ENCODE measurements around the gene TRAPPC3.

Gene TRAPPC3

DNA sequence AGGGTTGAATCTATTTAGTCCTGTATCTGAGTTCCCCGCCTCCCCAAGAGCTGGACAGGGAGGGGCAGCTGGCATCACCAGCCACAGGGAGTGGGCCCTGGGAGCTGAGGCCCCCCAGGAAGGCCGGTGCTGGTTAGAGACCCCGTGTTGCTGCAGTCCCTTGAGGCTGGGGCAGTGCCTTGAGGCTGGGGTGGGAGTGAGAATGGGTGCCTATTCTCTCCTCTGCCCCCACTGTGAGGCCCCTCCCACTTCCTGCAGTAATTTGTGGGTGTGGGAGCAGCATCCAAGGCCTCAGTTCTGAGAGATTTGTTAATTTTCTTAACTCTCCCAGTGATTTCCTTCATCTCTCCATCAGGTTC, 2.5 kb upstream of the TRAPPC3 start:
- Histone ChIP-seq H2AFZ (ENCODE audit: low read depth, low read length) (peak overlapping the region; percentile 53; the same call in 1 of the 2 replicates), H3K9ac (ENCODE audit: low read depth, low read length) (peak overlapping the region; percentile 11; the same call in 1 of the 2 replicates), H3K79me2 (ENCODE audit: insufficient read depth, low read length) (peaks cover 42% of the 10 kb centered on the region), H3K4me2 (ENCODE audit: insufficient read depth, low read length) (peak overlapping the region; percentile 27; the same call in 1 of the 2 replicates), H3K27me3 (ENCODE audit: insufficient read depth, low read length, poor library complexity) (no peaks in the 10 kb centered on the region), H4K20me1 (ENCODE audit: insufficient read depth, low read length) (no peaks in the 10 kb centered on the region), H3K36me3 (ENCODE audit: insufficient read depth, low read length) (peaks cover 8% of the 10 kb centered on the region), H3K27ac (ENCODE audit: low read length) (peak overlapping the region; percentile 62), H3K4me1 (ENCODE audit: insufficient read depth, low read length) (peaks cover 62% of the 10 kb centered on the region), H3K9me3 (ENCODE audit: insufficient read depth, low read length, severe bottlenecking) (no peaks in the 10 kb centered on the region), H3K4me3 (ENCODE audit: low read depth in 1 of 2, low read length in 2 of 2) (no peak overlapping the region)
- ATAC-seq (ENCODE audit: insufficient read depth, low read depth): no peak
- TF ChIP-seq, protein P1, sequence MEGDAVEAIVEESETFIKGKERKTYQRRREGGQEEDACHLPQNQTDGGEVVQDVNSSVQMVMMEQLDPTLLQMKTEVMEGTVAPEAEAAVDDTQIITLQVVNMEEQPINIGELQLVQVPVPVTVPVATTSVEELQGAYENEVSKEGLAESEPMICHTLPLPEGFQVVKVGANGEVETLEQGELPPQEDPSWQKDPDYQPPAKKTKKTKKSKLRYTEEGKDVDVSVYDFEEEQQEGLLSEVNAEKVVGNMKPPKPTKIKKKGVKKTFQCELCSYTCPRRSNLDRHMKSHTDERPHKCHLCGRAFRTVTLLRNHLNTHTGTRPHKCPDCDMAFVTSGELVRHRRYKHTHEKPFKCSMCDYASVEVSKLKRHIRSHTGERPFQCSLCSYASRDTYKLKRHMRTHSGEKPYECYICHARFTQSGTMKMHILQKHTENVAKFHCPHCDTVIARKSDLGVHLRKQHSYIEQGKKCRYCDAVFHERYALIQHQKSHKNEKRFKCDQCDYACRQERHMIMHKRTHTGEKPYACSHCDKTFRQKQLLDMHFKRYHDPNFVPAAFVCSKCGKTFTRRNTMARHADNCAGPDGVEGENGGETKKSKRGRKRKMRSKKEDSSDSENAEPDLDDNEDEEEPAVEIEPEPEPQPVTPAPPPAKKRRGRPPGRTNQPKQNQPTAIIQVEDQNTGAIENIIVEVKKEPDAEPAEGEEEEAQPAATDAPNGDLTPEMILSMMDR (IDR thresholded peaks at IDR 0.05; ENCODE audit: borderline replicate concordance, extremely low read depth, low read length, poor library complexity, severe bottlenecking): no peak
- no peak for TF ChIP-seq EZH2 (IDR thresholded peaks at IDR 0.05; ENCODE audit: borderline replicate concordance, low read depth, low read length, severe bottlenecking)
- DNase-seq: peak; percentile 76

DNA sequence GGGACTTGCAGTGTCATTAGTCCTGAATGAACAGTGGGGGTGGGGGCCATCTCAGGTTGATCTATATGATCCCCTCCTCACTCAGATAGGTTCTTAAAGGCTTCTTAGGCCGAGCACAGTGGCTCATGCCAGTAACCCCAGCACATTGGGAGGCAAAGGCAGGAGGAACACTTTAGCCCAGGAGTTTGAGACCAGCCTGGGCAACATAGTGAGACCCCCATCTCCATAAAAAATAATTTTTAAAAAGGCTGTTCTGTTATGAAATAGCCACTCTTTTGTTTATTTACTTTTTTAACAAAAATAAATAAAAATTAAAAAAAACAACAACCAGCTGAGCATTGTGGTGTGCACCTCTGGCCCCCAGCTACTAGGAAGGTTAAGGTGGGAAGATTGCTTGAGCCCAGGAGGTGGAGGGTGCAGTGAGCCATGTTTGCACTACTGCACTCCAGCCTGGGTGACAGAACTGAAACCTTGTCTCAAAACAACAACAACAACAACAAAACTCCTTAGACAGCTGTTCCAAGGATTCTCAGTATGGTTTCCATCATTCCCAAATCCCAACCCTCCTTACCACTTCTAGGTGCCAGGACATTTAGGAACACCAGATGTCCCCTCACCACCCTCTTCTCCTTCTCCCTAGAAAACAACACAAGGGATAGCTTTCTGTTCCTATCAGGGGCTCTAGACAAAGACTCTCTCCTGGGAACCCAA, 2.0 kb upstream of the TRAPPC3 start:
- Histone ChIP-seq H3K27me3 (ENCODE audit: insufficient read depth, low read length, poor library complexity) (no peaks in the 10 kb centered on the region), H3K4me1 (ENCODE audit: insufficient read depth, low read length) (peaks cover 62% of the 10 kb centered on the region), H3K9me3 (ENCODE audit: insufficient read depth, low read length, severe bottlenecking) (no peaks in the 10 kb centered on the region), H3K36me3 (ENCODE audit: insufficient read depth, low read length) (peaks cover 12% of the 10 kb centered on the region), H3K27ac (ENCODE audit: low read length) (peak overlapping the region; percentile 62), H3K4me2 (ENCODE audit: insufficient read depth, low read length) (no peak overlapping the region), H2AFZ (ENCODE audit: low read depth, low read length) (0 out of 2 replicates have a peak overlapping the region, but pooled peaks have one; percentile 53), H3K79me2 (ENCODE audit: insufficient read depth, low read length) (peaks cover 42% of the 10 kb centered on the region), H3K9ac (ENCODE audit: low read depth, low read length) (peak overlapping the region; percentile 11; the same call in 1 of the 2 replicates), H4K20me1 (ENCODE audit: insufficient read depth, low read length) (no peaks in the 10 kb centered on the region), H3K4me3 (ENCODE audit: low read depth in 1 of 2, low read length in 2 of 2) (no peak overlapping the region)
- ATAC-seq (ENCODE audit: insufficient read depth, low read depth): no peak
- no peak for DNase-seq
- TF ChIP-seq EZH2 (IDR thresholded peaks at IDR 0.05; ENCODE audit: borderline replicate concordance, low read depth, low read length, severe bottlenecking): no peak
- TF ChIP-seq, protein P1 (IDR thresholded peaks at IDR 0.05; ENCODE audit: borderline replicate concordance, extremely low read depth, low read length, poor library complexity, severe bottlenecking): no peak

DNA sequence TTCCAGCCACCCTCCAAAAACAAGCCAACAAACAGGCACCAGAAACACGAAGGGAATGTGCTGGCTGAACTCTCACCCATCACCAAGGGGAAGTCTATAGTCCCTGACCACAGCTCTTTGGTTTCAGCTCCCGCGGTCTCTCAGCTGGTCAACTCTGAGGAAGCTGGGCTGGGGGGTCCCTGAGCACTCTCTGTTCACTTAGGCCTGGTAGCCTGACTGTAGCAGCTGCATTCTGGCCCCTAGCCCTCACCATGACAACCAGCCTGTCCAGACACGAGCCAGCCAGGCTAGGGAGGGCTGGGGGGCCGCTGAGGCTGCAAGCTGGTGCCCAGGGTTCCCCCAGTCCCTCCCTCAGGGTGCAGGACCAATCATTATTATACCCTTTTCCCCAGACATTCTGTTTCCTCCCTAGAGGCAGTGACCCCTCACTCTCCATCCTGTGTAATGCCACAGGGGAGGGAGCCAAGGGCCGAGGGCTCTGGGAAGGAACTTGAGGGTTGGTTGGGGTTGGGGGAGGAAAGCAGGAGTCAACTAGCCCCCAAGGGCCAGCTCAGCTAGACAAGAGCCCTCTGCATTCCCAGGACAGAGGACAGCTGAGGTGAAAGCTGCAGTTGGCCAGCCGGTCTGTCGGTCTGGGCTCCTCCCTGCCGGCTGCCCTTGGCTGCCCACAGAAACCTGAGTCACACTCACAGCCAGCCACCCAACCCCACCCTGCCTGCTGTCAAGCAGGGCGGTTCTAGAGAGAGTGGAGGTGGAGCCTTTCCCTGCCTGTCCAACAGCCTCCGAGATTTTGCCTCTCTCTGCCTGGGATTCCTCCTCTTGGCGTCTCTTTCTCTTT, 1.2 kb upstream of the TRAPPC3 start:
- peak overlapping the region; percentile 62 for H3K27ac ChIP-seq (ENCODE audit: low read length)
- H2AFZ ChIP-seq (ENCODE audit: low read depth, low read length): peak overlapping the region; percentile 78
- peak overlapping the region; percentile 81 for H3K4me2 ChIP-seq (ENCODE audit: insufficient read depth, low read length)
- no peak for TF ChIP-seq EZH2 (IDR thresholded peaks at IDR 0.05; ENCODE audit: borderline replicate concordance, low read depth, low read length, severe bottlenecking)
- TF ChIP-seq, protein P1 (IDR thresholded peaks at IDR 0.05; ENCODE audit: borderline replicate concordance, extremely low read depth, low read length, poor library complexity, severe bottlenecking): no peak
- no peaks in the 10 kb centered on the region for H3K27me3 ChIP-seq (ENCODE audit: insufficient read depth, low read length, poor library complexity)
- H4K20me1 ChIP-seq (ENCODE audit: insufficient read depth, low read length): no peaks in the 10 kb centered on the region
- peak overlapping the region in 1 of 2 experiments; percentile 92; a peak in 2 of 4 replicates for H3K4me3 ChIP-seq (ENCODE audit: low read depth in 1 of 2, low read length in 2 of 2)
- peaks cover 62% of the 10 kb centered on the region for H3K4me1 ChIP-seq (ENCODE audit: insufficient read depth, low read length)
- ATAC-seq (ENCODE audit: insufficient read depth, low read depth) (no peak), DNase-seq (no peak)
- H3K9me3 ChIP-seq (ENCODE audit: insufficient read depth, low read length, severe bottlenecking): no peaks in the 10 kb centered on the region
- H3K79me2 ChIP-seq (ENCODE audit: insufficient read depth, low read length): peaks cover 38% of the 10 kb centered on the region
- H3K36me3 ChIP-seq (ENCODE audit: insufficient read depth, low read length): peaks cover 12% of the 10 kb centered on the region
- H3K9ac ChIP-seq (ENCODE audit: low read depth, low read length): peak overlapping the region; percentile 72
